CD14-positive monocyte (primary cell): ENCODE data around the gene TMEM203. TPM values are rescaled to one million over a fixed set of nuclear protein-coding genes. Genes with fewer than 3 reads are reported as not detected.

Experiments used
- DNase-seq, 3 donors: peaks; one replicate each; pipeline ENCODE4 v3.0.0-alpha.2; 2011 to 2022
- H2AFZ ChIP-seq: 2 replicates; pipeline ENCODE4 v1.6.0; 2012; ENCODE audit warnings: mild to moderate bottlenecking, low read depth, low read length, inconsistent platforms; ENCODE audit not compliant: insufficient read depth, poor library complexity, severe bottlenecking
- H3K27ac ChIP-seq, 2 donors: 1 replicate in 1 of 2; 2 replicates in 1 of 2; pipeline ENCODE4 v1.5.1; 2012 to 2013; ENCODE audit warnings: low read length in 2 of 2, control low read depth in 1 of 2, inconsistent platforms in 1 of 2, low read depth in 1 of 2, mild to moderate bottlenecking in 1 of 2
- H3K27me3 ChIP-seq, 2 donors: one replicate each; pipeline versions ENCODE4 v1.6.0 to v1.6.1; 2011 to 2013; ENCODE audit warnings: low read length in 2 of 2; ENCODE audit not compliant: control insufficient read depth in 2 of 2, insufficient read depth in 2 of 2
- H3K36me3 ChIP-seq, 2 donors: replicated peaks in 1 of 2; 1 replicate in 1 of 2; 2 replicates in 1 of 2; pipeline versions ENCODE4 v1.5.1 to v1.6.1; 2012 to 2013; ENCODE audit warnings: low read length in 2 of 2, control low read depth in 1 of 2, inconsistent platforms in 1 of 2, mild to moderate bottlenecking in 1 of 2; ENCODE audit not compliant: insufficient read depth in 2 of 2, control insufficient read depth in 1 of 2
- H3K4me1 ChIP-seq, 2 donors: 1 replicate in 1 of 2; 2 replicates in 1 of 2; pipeline versions ENCODE4 v1.5.1 to v1.6.1; 2012 to 2013; ENCODE audit warnings: low read length in 2 of 2, control low read depth in 1 of 2, inconsistent platforms in 1 of 2, mild to moderate bottlenecking in 1 of 2, moderate library complexity in 1 of 2; ENCODE audit not compliant: insufficient read depth in 2 of 2, control insufficient read depth in 1 of 2
- H3K4me2 ChIP-seq: replicated peaks from 2 replicates; pipeline ENCODE3; 2012; ENCODE audit warnings: low read length, moderate library complexity, mild to moderate bottlenecking; ENCODE audit not compliant: poor library complexity, severe bottlenecking; ENCODE audit errors: extremely low read depth
- H3K4me3 ChIP-seq, 3 experiments: fragments of 200-600 bp in 1 of 3; sonication (generic) in 1 of 3; replicated peaks in 1 of 3; 1 replicate in 2 of 3; 2 replicates in 1 of 3; pipeline ENCODE4 v1.5.1; 2011 to 2013; ENCODE audit warnings: low read length in 3 of 3, mild to moderate bottlenecking in 3 of 3, control low read depth in 2 of 3, low read depth in 2 of 3, inconsistent platforms in 1 of 3, moderate library complexity in 1 of 3
- H3K79me2 ChIP-seq: 2 replicates; pipeline ENCODE4 v1.6.0; 2012; ENCODE audit warnings: mild to moderate bottlenecking, control low read depth, inconsistent platforms, low read length, moderate library complexity; ENCODE audit not compliant: insufficient read depth
- H3K9ac ChIP-seq: 2 replicates; pipeline ENCODE4 v1.6.0; 2017; ENCODE audit warnings: low read length, mild to moderate bottlenecking; ENCODE audit not compliant: insufficient read depth, poor library complexity, severe bottlenecking
- H3K9me3 ChIP-seq, 2 donors: replicated peaks in 1 of 2; 1 replicate in 1 of 2; 2 replicates in 1 of 2; pipeline versions ENCODE4 v1.5.1 to v1.6.1; 2012 to 2013; ENCODE audit warnings: low read length in 2 of 2, control low read depth in 1 of 2; ENCODE audit not compliant: control insufficient read depth in 1 of 2, insufficient read depth in 1 of 2
- H4K20me1 ChIP-seq: 2 replicates; pipeline ENCODE4 v1.6.0; 2012; ENCODE audit warnings: mild to moderate bottlenecking, low read length, control low read depth, moderate library complexity; ENCODE audit not compliant: insufficient read depth
- H3K27ac Mint-ChIP-seq, 7 donors: one replicate each; pipeline ENCODE4 v1.8.0; 2020; ENCODE audit warnings: mild to moderate bottlenecking in 7 of 7, mixed read lengths in 7 of 7, moderate library complexity in 6 of 7, inconsistent platforms in 2 of 7
- H3K27me3 Mint-ChIP-seq, 3 donors: one replicate each; pipeline ENCODE4 v1.8.0; 2021 to 2022; ENCODE audit warnings: low read depth in 3 of 3, mild to moderate bottlenecking in 3 of 3, mixed read lengths in 3 of 3, moderate library complexity in 3 of 3, inconsistent platforms in 1 of 3
- H3K36me3 Mint-ChIP-seq, 2 donors: one replicate each; pipeline ENCODE4 v1.8.0; 2020; ENCODE audit warnings: mixed read lengths in 2 of 2, inconsistent platforms in 1 of 2, mild to moderate bottlenecking in 1 of 2
- H3K4me1 Mint-ChIP-seq: one replicate; pipeline ENCODE4 v1.8.0; 2020; ENCODE audit warnings: mild to moderate bottlenecking, mixed read lengths
- H3K4me3 Mint-ChIP-seq, 2 donors: one replicate each; pipeline ENCODE4 v1.8.0; 2020; ENCODE audit warnings: mild to moderate bottlenecking in 2 of 2, mixed read lengths in 2 of 2, moderate library complexity in 1 of 2
- H3K9me3 Mint-ChIP-seq, 7 donors: one replicate each; pipeline ENCODE4 v1.8.0; 2020 to 2022; ENCODE audit warnings: mixed read lengths in 7 of 7, mild to moderate bottlenecking in 6 of 7, moderate library complexity in 6 of 7, inconsistent platforms in 2 of 7
- CTCF ChIP-seq: fragments of 200-600 bp; IDR thresholded peaks from one replicate; pipeline ENCODE4 v1.8.0; 2022; ENCODE audit warnings: antibody characterized with exemption, mild to moderate bottlenecking
- WGBS: methylation state at CpG from one replicate; pipeline ENCODE4 v1.1.5; 2013; ENCODE audit warnings: missing lambda C conversion rate; ENCODE audit not compliant: insufficient coverage; 5-methylcytosine and 5-hydroxymethylcytosine counted together
- intact Hi-C, 2 donors: fragments of 100-400 bp; cut with micrococcal nuclease; formaldehyde crosslinking; loops; one replicate each; pipeline versions ENCODE4 v1.15.0 to v1.15.1; 2023
- polyA plus RNA-seq, 3 donors: library from polyadenylated mRNA; depleted of rRNA in 1 of 3; unstranded in 2 of 3; stranded (reverse) in 1 of 3; fragments of 300-500 nt in 2 of 3; fragments of >200 nt in 1 of 3; fragmentation: Illumina TruSeq in 2 of 3; gene quantifications; 1 replicate in 2 of 3; 2 replicates in 1 of 3; pipeline ENCODE4 v1.2.3, GENCODE V29; 2012 to 2021

The TMEM203 gene
- polyA plus RNA-seq, 3 donors: 13.1 to 88.1 (median 76.1) TPM

- Histone ChIP-seq H3K36me3 (peaks cover 87 to 95% of the 10 kb centered on the region in 2 donors), H4K20me1 (no peaks in the 10 kb centered on the region), H3K9me3 (no peaks in the 10 kb centered on the region), H3K4me2 (no peak overlapping the region), H3K9ac (no peak overlapping the region), H2AFZ (no peak overlapping the region), H3K27ac (no peak overlapping the region), H3K4me1 (peaks cover 1 to 7% of the 10 kb centered on the region in 2 donors), H3K79me2 (peaks cover 11% of the 10 kb centered on the region), H3K4me3 (no peak overlapping the region), H3K27me3 (no peaks in the 10 kb centered on the region)
- no peak overlapping the region for H3K27ac Mint-ChIP-seq
- 98% methylated on average over 20 of the region's 22 CpGs for WGBS
- no peak for DNase-seq
- H3K9me3 Mint-ChIP-seq: no peaks in the 10 kb centered on the region
- no peak overlapping the region for H3K4me3 Mint-ChIP-seq
- peaks cover 0 to 2% (median 1%) of the 10 kb centered on the region in 3 donors for H3K27me3 Mint-ChIP-seq
- TF ChIP-seq CTCF: no peak
- peaks cover 4% of the 10 kb centered on the region for H3K4me1 Mint-ChIP-seq
- peaks cover 64 to 86% of the 10 kb centered on the region in 2 donors for H3K36me3 Mint-ChIP-seq
- intact Hi-C loops: loop anchor here in 1 of 2 donors (5.0 kb wide), 1 partner anchor 64 kb away; no protein-coding TSS in a partner anchor
Observed at GRCh38 chr9:137181680-137182079, 23.8 kb downstream of the TMEM203 start.

- Histone ChIP-seq H3K27me3 (peaks cover 0 to 4% of the 10 kb centered on the region in 2 donors), H4K20me1 (no peaks in the 10 kb centered on the region), H2AFZ (no peak overlapping the region), H3K79me2 (peaks cover under 1% of the 10 kb centered on the region), H3K4me2 (no peak overlapping the region), H3K4me1 (no peaks in the 10 kb centered on the region), H3K9ac (no peak overlapping the region), H3K36me3 (peaks cover 78 to 83% of the 10 kb centered on the region in 2 donors), H3K9me3 (no peaks in the 10 kb centered on the region), H3K4me3 (no peak overlapping the region), H3K27ac (no peak overlapping the region)
- Mint-ChIP-seq H3K27ac (no peak overlapping the region), H3K4me1 (no peaks in the 10 kb centered on the region), H3K4me3 (no peak overlapping the region), H3K36me3 (peaks cover 57 to 77% of the 10 kb centered on the region in 2 donors), H3K27me3 (peaks cover 0 to 5% (median 1%) of the 10 kb centered on the region in 3 donors), H3K9me3 (no peaks in the 10 kb centered on the region)
- no peak for DNase-seq
- intact Hi-C loops: loop anchor here in 1 of 2 donors (5.0 kb wide), 1 partner anchor 63 kb away; no protein-coding TSS in a partner anchor
- no peak for TF ChIP-seq CTCF
- WGBS: over 99% methylated on average over 20 of the region's 20 CpGs
Observed at GRCh38 chr9:137180491-137180890, 25.0 kb downstream of the TMEM203 start.
